GM12891 (cell line): ENCODE data around the gene HK1.

ENCODE experiments used
- POLR2A ChIP-seq: IDR thresholded peaks from 2 replicates; pipeline ENCODE4 v1.6.1; 2011; ENCODE audit warnings: low read depth, low read length, control low read depth
- POLR2AphosphoS5 ChIP-seq: IDR thresholded peaks from 2 replicates; pipeline ENCODE4 v1.6.1; 2011; ENCODE audit warnings: low read depth, low read length, control low read depth

DNA sequence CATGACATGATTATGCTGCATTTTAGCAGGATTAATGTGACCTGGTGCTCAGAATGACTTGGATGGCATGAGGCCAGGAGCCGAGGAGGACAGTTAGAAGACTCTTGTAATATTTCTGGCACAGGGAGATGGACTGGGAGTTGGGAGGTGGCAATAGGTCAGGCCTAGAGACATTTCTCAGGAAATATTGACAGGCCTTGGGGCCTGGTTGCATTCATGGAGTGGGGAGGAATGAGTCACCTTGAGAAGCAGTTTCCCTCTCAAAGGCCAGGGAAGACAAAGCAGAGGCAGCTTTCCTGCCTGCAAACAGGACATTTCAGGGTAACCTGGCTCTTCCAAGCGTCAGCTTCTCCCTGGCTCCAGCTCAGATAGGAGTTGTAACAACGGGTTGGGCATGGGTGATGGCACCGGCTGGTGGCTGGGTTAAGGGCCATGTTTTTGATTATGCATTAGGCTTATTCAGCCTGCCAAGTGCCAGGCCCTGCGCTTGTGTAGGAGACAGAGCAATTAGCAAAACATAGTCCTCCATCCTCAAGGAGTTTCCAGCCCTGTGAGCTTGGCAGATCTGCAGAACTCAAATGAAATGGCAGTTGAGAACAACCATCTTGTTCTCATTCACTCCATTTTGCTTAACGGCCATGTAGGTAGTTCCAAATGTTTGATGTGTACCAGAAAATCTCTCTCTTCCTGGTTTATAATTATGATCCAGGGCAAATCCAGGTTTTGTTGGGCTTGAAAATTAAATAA, 38.2 kb downstream of the HK1 start:
- TF ChIP-seq POLR2A (no peak), POLR2AphosphoS5 (no peak)
